ENCODE data around the gene P4HB.

The P4HB gene

DNA sequence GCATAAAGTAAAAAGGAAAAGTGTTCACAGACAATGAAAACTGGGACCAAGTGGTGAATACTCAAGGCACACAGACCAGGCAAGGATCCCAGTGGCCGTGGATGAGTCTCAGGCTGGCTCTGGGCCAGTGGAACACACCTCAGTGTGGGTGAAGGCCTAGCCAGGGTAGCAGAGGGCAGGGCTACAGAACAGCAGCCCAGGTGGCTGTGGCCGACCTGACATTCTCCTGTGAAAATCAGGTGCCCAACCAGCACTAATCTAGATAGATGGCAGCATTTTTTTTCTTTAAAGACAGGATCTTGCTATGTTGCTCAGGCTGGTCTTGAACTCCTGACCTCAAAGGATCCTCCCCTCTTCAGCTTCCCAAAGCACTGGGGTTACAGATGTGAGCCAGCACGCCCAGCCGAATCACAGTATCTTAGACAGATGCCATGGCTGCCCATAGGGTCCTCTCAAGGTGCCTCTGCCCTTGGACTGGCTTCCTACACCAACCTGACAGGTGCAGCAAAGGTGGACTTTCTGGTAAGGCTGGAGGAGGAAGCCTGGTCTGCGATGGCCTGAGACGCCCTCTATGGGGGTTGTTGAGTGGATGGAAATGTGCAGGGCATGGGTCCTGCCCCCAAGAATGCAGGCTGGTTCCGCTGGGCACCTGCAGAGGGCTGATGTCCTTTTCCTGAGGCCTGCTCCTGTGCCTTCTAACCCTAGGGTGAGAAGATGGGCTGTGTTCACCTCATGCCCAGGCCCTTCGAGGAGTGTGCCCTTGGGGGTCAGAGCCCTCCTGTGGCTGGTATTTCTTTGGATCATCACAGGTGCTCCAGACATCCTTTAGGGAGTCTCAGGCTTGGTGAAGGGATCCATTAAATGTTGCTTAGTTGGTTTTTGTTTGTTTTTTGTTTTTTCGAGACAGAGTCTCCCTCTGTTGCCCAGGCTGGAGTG, 3.8 kb upstream of the P4HB start:
- no peak for DNase-seq (ENCODE audit: low read depth)
- H3K4me3 ChIP-seq (ENCODE audit: control insufficient read depth, low read depth, low read length) = no peak overlapping the region
- TF ChIP-seq, protein P1, sequence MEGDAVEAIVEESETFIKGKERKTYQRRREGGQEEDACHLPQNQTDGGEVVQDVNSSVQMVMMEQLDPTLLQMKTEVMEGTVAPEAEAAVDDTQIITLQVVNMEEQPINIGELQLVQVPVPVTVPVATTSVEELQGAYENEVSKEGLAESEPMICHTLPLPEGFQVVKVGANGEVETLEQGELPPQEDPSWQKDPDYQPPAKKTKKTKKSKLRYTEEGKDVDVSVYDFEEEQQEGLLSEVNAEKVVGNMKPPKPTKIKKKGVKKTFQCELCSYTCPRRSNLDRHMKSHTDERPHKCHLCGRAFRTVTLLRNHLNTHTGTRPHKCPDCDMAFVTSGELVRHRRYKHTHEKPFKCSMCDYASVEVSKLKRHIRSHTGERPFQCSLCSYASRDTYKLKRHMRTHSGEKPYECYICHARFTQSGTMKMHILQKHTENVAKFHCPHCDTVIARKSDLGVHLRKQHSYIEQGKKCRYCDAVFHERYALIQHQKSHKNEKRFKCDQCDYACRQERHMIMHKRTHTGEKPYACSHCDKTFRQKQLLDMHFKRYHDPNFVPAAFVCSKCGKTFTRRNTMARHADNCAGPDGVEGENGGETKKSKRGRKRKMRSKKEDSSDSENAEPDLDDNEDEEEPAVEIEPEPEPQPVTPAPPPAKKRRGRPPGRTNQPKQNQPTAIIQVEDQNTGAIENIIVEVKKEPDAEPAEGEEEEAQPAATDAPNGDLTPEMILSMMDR (IDR thresholded peaks at IDR 0.05; ENCODE audit: control insufficient read depth, insufficient read depth, low read depth, low read length, missing control alignments) = no peak

DNA sequence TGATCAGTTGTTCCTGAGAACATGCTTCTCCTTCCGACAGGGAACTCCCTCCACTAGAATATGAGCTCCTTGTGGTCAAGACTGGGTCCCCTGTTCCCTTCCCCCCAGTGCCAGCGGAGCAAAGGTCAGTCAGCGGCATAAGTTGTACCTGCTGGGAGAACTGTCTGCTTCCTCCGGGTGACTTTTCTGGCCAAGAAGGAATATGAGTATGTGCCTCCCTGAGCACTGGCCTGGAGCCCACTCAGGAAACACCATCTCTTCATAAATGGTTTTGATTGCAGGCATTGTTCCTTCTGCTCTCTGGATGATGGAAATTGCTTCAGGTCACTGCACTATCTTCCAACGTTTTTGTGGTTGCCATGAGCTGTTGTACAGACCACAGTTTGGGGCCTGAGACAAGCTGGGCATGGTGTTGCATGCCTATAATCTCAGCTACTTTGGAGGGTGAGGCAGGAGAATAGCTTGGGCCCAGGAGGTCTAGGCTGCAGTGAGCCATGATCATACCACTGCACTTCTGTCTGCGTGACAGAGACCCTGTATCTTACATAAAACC, 2.9 kb upstream of the P4HB start:
- no peak overlapping the region for H3K4me3 ChIP-seq (ENCODE audit: control insufficient read depth, low read depth, low read length)
- DNase-seq (ENCODE audit: low read depth) = no peak
- TF ChIP-seq, protein P1 (IDR thresholded peaks at IDR 0.05; ENCODE audit: control insufficient read depth, insufficient read depth, low read depth, low read length, missing control alignments) = no peak

DNA sequence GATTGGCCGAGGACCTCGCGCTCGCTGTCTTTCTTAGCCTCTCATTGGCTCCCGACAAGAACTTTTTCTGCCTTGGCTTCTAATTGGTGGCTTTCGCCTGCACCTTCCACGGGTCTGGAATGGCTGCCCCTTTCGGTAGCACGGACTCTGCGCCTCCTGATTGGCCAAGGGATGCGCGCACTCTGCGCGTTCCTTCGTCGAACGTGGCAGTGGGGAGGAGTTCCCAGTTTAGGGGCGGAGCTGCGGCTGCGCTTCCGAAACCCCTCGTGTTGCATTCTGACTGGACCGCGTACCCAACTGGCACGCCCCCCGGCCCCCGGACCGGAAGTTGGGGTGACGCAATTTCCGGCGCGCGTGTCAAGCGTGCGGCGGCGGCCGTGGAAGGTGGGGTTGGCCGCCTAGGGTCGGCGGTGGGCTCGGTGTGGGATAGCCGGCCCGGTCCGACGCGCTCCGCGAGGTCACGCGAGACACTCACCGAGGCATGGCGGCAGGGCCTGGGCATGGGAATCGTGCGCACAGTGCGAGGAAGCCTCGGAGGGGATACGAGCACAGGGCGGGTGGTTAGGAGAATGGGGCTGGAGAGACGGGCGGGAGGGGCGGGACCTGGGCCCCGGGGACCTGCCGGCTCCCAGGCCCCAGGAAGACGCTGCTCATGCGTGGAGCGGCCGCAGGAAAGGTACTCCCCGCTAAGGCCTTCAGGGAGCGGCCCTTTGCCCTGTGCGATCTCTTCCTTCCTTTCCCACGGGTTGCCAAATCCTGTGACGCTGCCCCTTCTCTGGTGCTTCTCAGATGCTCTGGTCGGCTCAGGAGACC, 627 bp upstream of the P4HB start:
- TF ChIP-seq, protein P1 (IDR thresholded peaks at IDR 0.05; ENCODE audit: control insufficient read depth, insufficient read depth, low read depth, low read length, missing control alignments) = no peak
- DNase-seq (ENCODE audit: low read depth) = peak; percentile 100
- H3K4me3 ChIP-seq (ENCODE audit: control insufficient read depth, low read depth, low read length) = peak overlapping the region; percentile 86

DNA sequence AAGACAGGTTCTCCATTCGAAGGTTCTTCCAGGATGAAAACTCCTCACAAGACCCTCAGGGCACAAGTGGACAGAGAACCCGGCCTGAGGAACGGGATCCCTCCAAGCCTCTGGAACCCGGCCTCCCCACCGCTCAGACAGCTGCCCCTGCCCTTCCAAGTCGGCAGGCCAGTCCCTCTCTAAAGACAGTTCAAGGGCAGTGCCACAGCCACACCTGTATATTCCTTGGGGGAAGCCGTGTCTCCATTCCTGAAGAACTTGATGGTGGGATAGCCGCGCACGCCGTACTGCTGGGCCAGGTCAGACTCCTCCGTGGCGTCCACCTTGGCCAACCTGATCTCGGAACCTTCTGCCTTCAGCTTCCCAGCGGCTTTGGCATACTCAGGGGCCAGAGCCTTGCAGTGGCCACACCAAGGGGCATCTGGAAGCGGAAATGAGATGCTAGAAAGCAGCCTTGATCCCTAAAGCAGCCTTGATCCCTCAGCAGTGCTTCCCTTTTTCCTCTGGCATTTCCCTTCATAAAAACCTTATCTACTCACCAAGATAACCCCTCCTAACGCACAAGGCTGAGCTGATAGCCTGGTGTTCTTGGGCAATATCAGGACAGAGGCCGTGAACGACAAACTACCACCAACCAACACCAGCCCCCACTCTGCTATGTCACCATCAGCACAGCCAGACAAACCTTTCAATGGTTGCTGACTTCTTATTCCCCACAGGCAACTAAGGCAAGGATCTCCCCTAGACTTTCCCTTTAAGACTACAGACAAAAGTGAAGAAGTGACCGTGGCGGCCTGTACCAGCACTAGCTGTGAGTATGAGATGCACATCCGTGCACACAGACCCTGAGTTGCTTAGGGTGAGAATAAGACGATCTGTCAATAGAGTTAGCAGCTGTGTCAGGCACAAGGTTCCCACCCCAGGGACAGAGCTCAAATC, 1.1 kb downstream of the P4HB start:
- DNase-seq (ENCODE audit: low read depth) = no peak
- peak overlapping the region; percentile 85 for H3K4me3 ChIP-seq (ENCODE audit: control insufficient read depth, low read depth, low read length)
- TF ChIP-seq, protein P1 (IDR thresholded peaks at IDR 0.05; ENCODE audit: control insufficient read depth, insufficient read depth, low read depth, low read length, missing control alignments) = no peak

DNA sequence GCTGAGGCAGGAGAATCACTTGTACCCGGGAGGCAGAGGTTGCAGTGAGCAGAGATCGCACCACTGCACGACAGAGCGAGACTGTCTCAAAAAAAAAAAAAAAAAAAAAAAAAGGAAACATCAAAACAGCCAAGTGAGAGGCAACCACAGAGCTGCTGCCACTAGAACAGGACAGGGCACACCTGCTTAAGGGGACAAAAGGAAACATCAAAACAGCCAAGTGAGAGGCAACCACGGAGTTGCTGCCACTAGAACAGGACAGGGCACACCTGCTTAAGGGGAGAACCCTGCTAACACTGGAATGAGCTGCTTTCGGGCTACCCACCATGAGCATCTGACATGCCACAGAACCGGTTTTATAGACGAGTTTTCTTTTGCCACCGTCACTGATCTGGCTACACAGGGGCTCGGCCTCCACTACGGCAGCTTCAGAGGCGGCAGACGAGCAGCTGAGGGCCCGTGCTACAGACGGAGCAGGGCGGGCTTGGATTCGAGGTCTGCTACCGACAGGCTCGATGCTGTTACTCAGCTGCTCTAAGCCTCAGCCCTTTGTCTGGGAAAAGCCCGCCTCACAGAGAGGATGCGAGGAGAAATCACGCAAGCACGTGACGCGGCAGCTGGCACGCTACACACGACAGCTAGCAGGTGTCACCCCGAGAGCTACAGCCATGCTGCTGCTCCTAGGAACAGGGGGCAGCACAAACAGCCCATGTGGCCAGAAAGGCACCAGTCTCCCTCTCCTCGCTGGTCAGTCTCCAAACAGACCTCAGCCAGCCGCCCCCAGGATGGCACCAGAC, 2.0 kb downstream of the P4HB start:
- DNase-seq (ENCODE audit: low read depth) = no peak
- TF ChIP-seq, protein P1 (IDR thresholded peaks at IDR 0.05; ENCODE audit: control insufficient read depth, insufficient read depth, low read depth, low read length, missing control alignments) = no peak
- peak overlapping the region; percentile 85 for H3K4me3 ChIP-seq (ENCODE audit: control insufficient read depth, low read depth, low read length)

Measured in AG09309 (cell line).